ENCODE data around the gene C8A.

Gene C8A

DNA sequence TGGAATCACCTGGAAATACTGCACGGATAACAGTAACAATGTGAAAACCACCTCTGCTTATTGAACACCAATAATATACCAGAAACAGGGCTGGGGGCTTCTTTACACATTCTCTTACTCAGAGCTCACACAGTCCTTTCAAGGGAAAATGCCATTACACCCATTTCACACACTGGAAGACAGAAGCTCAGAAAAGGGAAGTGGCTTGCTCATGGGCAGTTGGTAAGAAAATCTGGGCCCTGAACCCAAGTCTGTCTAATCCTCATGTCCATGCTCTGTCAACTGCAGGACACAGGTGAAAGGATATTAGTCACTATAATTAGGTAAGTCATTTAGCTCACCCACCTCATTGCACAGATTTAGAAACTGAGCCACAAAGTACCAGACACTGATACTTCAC, 18.6 kb downstream of the C8A start:
- TF ChIP-seq NFIC (IDR thresholded peaks at IDR 0.05): no peak
- TF ChIP-seq TEAD4 (IDR thresholded peaks at IDR 0.05): no peak
- TF ChIP-seq ZBTB7A (IDR thresholded peaks at IDR 0.05; ENCODE audit: low read depth): no peak
- TF ChIP-seq CEBPB (IDR thresholded peaks at IDR 0.05): no peak
- TF ChIP-seq, protein P1, sequence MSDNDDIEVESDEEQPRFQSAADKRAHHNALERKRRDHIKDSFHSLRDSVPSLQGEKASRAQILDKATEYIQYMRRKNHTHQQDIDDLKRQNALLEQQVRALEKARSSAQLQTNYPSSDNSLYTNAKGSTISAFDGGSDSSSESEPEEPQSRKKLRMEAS (IDR thresholded peaks at IDR 0.05): no peak
- TF ChIP-seq, protein P2, sequence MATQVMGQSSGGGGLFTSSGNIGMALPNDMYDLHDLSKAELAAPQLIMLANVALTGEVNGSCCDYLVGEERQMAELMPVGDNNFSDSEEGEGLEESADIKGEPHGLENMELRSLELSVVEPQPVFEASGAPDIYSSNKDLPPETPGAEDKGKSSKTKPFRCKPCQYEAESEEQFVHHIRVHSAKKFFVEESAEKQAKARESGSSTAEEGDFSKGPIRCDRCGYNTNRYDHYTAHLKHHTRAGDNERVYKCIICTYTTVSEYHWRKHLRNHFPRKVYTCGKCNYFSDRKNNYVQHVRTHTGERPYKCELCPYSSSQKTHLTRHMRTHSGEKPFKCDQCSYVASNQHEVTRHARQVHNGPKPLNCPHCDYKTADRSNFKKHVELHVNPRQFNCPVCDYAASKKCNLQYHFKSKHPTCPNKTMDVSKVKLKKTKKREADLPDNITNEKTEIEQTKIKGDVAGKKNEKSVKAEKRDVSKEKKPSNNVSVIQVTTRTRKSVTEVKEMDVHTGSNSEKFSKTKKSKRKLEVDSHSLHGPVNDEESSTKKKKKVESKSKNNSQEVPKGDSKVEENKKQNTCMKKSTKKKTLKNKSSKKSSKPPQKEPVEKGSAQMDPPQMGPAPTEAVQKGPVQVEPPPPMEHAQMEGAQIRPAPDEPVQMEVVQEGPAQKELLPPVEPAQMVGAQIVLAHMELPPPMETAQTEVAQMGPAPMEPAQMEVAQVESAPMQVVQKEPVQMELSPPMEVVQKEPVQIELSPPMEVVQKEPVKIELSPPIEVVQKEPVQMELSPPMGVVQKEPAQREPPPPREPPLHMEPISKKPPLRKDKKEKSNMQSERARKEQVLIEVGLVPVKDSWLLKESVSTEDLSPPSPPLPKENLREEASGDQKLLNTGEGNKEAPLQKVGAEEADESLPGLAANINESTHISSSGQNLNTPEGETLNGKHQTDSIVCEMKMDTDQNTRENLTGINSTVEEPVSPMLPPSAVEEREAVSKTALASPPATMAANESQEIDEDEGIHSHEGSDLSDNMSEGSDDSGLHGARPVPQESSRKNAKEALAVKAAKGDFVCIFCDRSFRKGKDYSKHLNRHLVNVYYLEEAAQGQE (IDR thresholded peaks at IDR 0.05; ENCODE audit: low read depth): no peak
- no peak for TF ChIP-seq TCF12 (IDR thresholded peaks at IDR 0.05; ENCODE audit: low read depth)
- no peak for TF ChIP-seq YY1 (IDR thresholded peaks at IDR 0.05; ENCODE audit: low read depth)
- TF ChIP-seq EGR1 (IDR thresholded peaks at IDR 0.05): no peak
- no peak for TF ChIP-seq EP300 (IDR thresholded peaks at IDR 0.05; ENCODE audit: borderline replicate concordance)
- TF ChIP-seq, protein P3, sequence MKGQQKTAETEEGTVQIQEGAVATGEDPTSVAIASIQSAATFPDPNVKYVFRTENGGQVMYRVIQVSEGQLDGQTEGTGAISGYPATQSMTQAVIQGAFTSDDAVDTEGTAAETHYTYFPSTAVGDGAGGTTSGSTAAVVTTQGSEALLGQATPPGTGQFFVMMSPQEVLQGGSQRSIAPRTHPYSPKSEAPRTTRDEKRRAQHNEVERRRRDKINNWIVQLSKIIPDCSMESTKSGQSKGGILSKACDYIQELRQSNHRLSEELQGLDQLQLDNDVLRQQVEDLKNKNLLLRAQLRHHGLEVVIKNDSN (IDR thresholded peaks at IDR 0.05): no peak
- TF ChIP-seq FOXM1 (IDR thresholded peaks at IDR 0.05; ENCODE audit: borderline replicate concordance, low read depth): no peak
- no peak for TF ChIP-seq CREB1 (IDR thresholded peaks at IDR 0.05; ENCODE audit: low read depth)
- no peak for TF ChIP-seq RAD21 (IDR thresholded peaks at IDR 0.05; ENCODE audit: low read depth)
- TF ChIP-seq TAF1 (IDR thresholded peaks at IDR 0.05; ENCODE audit: low read depth): no peak

DNA sequence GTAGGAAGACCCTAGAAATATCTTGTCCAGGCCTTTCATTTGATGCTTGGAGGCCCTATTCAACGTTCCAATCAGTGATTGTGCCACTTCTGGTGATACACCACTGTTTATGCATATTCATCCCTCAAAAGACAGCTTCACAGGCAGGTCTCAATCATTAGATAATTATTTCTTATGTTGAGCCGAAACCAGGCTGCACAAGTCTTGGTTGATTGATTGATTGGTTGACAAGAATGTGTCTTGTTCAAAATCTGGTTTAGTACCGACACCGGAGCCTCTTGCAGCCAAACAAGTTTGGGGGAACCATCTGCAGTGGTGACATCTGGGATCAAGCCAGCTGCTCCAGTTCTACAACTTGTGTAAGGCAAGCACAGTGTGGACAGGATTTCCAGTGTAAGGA, 20.1 kb downstream of the C8A start:
- TF ChIP-seq TEAD4 (IDR thresholded peaks at IDR 0.05): no peak
- TF ChIP-seq EP300 (IDR thresholded peaks at IDR 0.05; ENCODE audit: borderline replicate concordance): no peak
- TF ChIP-seq TAF1 (IDR thresholded peaks at IDR 0.05; ENCODE audit: low read depth): no peak
- TF ChIP-seq, protein P1 (IDR thresholded peaks at IDR 0.05): no peak
- TF ChIP-seq YY1 (IDR thresholded peaks at IDR 0.05; ENCODE audit: low read depth): no peak
- no peak for TF ChIP-seq CREB1 (IDR thresholded peaks at IDR 0.05; ENCODE audit: low read depth)
- no peak for TF ChIP-seq CEBPB (IDR thresholded peaks at IDR 0.05)
- TF ChIP-seq EGR1 (IDR thresholded peaks at IDR 0.05): no peak
- no peak for TF ChIP-seq TCF12 (IDR thresholded peaks at IDR 0.05; ENCODE audit: low read depth)
- TF ChIP-seq NFIC (IDR thresholded peaks at IDR 0.05): no peak
- TF ChIP-seq, protein P2 (IDR thresholded peaks at IDR 0.05; ENCODE audit: low read depth): no peak
- no peak for TF ChIP-seq ZBTB7A (IDR thresholded peaks at IDR 0.05; ENCODE audit: low read depth)
- no peak for TF ChIP-seq FOXM1 (IDR thresholded peaks at IDR 0.05; ENCODE audit: borderline replicate concordance, low read depth)
- no peak for TF ChIP-seq RAD21 (IDR thresholded peaks at IDR 0.05; ENCODE audit: low read depth)
- TF ChIP-seq, protein P3 (IDR thresholded peaks at IDR 0.05): no peak

DNA sequence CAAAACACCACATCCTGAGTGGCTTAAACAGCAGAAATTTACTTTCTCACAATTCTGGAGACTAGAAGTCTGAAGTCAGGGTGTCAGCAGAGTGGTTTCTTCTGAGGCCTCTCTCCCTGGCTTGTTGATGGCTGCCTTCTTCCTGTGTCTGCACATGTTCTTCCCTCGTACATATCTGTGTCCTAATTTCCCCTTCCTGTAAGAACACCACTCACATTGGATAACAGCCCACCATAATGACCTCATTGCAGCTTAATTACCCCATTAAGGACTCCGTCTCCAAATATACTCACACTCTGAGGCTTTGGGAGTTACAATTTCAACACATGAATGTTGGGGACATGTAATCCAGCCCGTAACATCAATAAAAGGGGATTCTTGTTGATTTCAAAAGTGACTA, 23.4 kb downstream of the C8A start:
- no peak for TF ChIP-seq TCF12 (IDR thresholded peaks at IDR 0.05; ENCODE audit: low read depth)
- TF ChIP-seq, protein P2 (IDR thresholded peaks at IDR 0.05; ENCODE audit: low read depth): no peak
- TF ChIP-seq EP300 (IDR thresholded peaks at IDR 0.05; ENCODE audit: borderline replicate concordance): no peak

DNA sequence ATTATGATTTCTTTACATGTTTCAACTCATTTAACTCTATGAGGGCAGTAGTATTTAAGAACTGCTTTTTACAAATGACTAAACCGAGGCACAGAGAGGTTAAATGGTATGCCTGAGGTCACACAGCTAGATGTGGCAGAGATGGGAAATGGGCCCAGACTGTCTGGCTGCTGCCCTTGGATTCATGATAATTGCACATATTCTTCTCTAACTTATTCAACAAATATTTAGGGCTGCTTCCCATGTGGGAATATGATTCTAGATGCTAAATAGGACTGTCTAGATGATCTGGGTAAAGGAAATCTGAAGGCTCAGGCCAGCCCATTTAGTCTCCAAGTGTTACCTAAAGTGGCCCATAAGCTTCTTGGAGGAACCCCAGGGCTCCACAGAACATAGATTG, 26.2 kb downstream of the C8A start:
- TF ChIP-seq TCF12 (IDR thresholded peaks at IDR 0.05; ENCODE audit: low read depth) (no peak), EP300 (IDR thresholded peaks at IDR 0.05; ENCODE audit: borderline replicate concordance) (no peak), YY1 (IDR thresholded peaks at IDR 0.05; ENCODE audit: low read depth) (no peak), CEBPB (IDR thresholded peaks at IDR 0.05) (no peak), EGR1 (IDR thresholded peaks at IDR 0.05) (no peak), NFIC (IDR thresholded peaks at IDR 0.05) (no peak), ZBTB7A (IDR thresholded peaks at IDR 0.05; ENCODE audit: low read depth) (no peak), TEAD4 (IDR thresholded peaks at IDR 0.05) (no peak), TAF1 (IDR thresholded peaks at IDR 0.05; ENCODE audit: low read depth) (no peak), CREB1 (IDR thresholded peaks at IDR 0.05; ENCODE audit: low read depth) (no peak), FOXM1 (IDR thresholded peaks at IDR 0.05; ENCODE audit: borderline replicate concordance, low read depth) (no peak), RAD21 (IDR thresholded peaks at IDR 0.05; ENCODE audit: low read depth) (no peak)
- TF ChIP-seq, protein P1 (IDR thresholded peaks at IDR 0.05): no peak
- TF ChIP-seq, protein P3 (IDR thresholded peaks at IDR 0.05): no peak
- TF ChIP-seq, protein P2 (IDR thresholded peaks at IDR 0.05; ENCODE audit: low read depth): no peak

Measured in Ishikawa (cell line).